Sigmoid colon (tissue), 7 donors: ENCODE data around the gene GPR75. TPM values are rescaled to one million over a fixed set of nuclear protein-coding genes. Genes with fewer than 3 reads are reported as not detected.

Experiments used
- DNase-seq: peaks from one replicate; pipeline ENCODE4 v3.0.0-alpha.2; 2019
- H3K27ac ChIP-seq, 4 donors: fragments of 200-600 bp; sonication (generic); one replicate each; pipeline ENCODE4 v1.5.1; 2016 to 2019; ENCODE audit warnings: mild to moderate bottlenecking in 1 of 4
- H3K27me3 ChIP-seq, 3 donors: fragments of 200-600 bp; sonication (generic); one replicate each; pipeline ENCODE4 v1.5.1; 2019; ENCODE audit warnings: mild to moderate bottlenecking in 1 of 3
- H3K36me3 ChIP-seq, 4 donors: fragments of 200-600 bp; sonication (generic); one replicate each; pipeline ENCODE4 v1.5.1; 2016 to 2019
- H3K4me1 ChIP-seq, 4 donors: fragments of 200-600 bp; sonication (generic); one replicate each; pipeline ENCODE4 v1.5.1; 2017 to 2019
- H3K4me3 ChIP-seq, 4 donors: fragments of 200-600 bp; sonication (generic); one replicate each; pipeline ENCODE4 v1.5.1; 2017 to 2019; ENCODE audit warnings: mild to moderate bottlenecking in 2 of 4, moderate library complexity in 1 of 4
- H3K9me3 ChIP-seq, 4 donors: fragments of 200-600 bp in 3 of 4; sonication (generic) in 3 of 4; one replicate each; pipeline versions ENCODE4 v1.5.1 to v1.6.1; 2013 to 2019
- CTCF ChIP-seq, 4 experiments: fragments of 450-650 bp in 3 of 4; fragments of 200-600 bp in 1 of 4; IDR thresholded peaks; one replicate each; pipeline ENCODE4 v1.5.1; 2016 to 2019; ENCODE audit warnings: antibody characterized with exemption in 4 of 4, mild to moderate bottlenecking in 3 of 4, moderate library complexity in 2 of 4
- EP300 ChIP-seq, 4 donors: sonication (generic); formaldehyde crosslinking; IDR thresholded peaks; one replicate each; pipeline ENCODE4 v1.6.1; 2017; ENCODE audit warnings: antibody characterized with exemption in 4 of 4
- POLR2A ChIP-seq, 2 donors: fragments of 450-650 bp; IDR thresholded peaks; one replicate each; pipeline ENCODE4 v1.6.1; 2016; ENCODE audit warnings: antibody characterized with exemption in 2 of 2, mild to moderate bottlenecking in 2 of 2, moderate library complexity in 2 of 2
- POLR2AphosphoS5 ChIP-seq, 4 donors: sonication (generic); formaldehyde crosslinking; IDR thresholded peaks; one replicate each; pipeline ENCODE4 v1.6.1; 2017; ENCODE audit warnings: antibody characterized with exemption in 4 of 4
- WGBS, 2 donors: extraction: QIAGEN DNeasy Blood & Tissue Kit; methylation state at CpG; one replicate each; pipeline ENCODE4 v1.1.7; 2013; 5-methylcytosine and 5-hydroxymethylcytosine counted together
- intact Hi-C: fragments of 100-400 bp; cut with DNase I; formaldehyde crosslinking; loops from one replicate; pipeline ENCODE4 v1.15.1; 2023
- polyA plus RNA-seq, 3 donors: library from polyadenylated mRNA; stranded (reverse); fragments of 200-250 nt; gene quantifications; one replicate each; pipeline ENCODE4 v1.2.3, GENCODE V29; 2013
- total RNA-seq, 4 donors: library from RNA; depleted of rRNA; stranded (reverse); fragments of >200 nt; gene quantifications; one replicate each; pipeline ENCODE4 v1.1.0, GENCODE V29; 2016
- donor health status: healthy with polysubstance abuse.
- donor health status: Bipolar disorder and iron deficiency.
- donor health status: healthy.

Gene GPR75
- total RNA-seq, result 1 to 10 TPM; 1.4 to 6.4 (median 2.9) TPM
- polyA plus RNA-seq, result 1 to 10 TPM in 1 of 3 donors, not detected in 2; 1.3 TPM

- 20 to 55% methylated on average over 72 of the region's 72 CpGs for WGBS, 2 donors
- TF ChIP-seq EP300 (IDR thresholded peaks at IDR 0.05) (no peak), POLR2AphosphoS5 (IDR thresholded peaks at IDR 0.05) (peak in 1 of 4 donors; percentile 31), POLR2A (IDR thresholded peaks at IDR 0.05) (no peak), CTCF (IDR thresholded peaks at IDR 0.05) (no peak)
- intact Hi-C loops, result no loop called here
These were observed at the start of gene GPR75 for GRCh38 chr2:53859206-53860181. GPR75 (minus strand) TSS chr2:53859967; CDS start chr2:53854756, 5,211 bp downstream.

GRCh38 chr2:53907582-53907981 lies 47.8 kb upstream of the GPR75 start:
- Histone ChIP-seq H3K36me3 (peaks cover 24 to 85% (median 50%) of the 10 kb centered on the region in 4 donors), H3K4me3 (no peak overlapping the region), H3K27me3 (no peaks in the 10 kb centered on the region), H3K27ac (no peak overlapping the region), H3K9me3 (no peaks in the 10 kb centered on the region), H3K4me1 (no peaks in the 10 kb centered on the region)
- no peak for DNase-seq
- 89 to 95% methylated on average over 1 of the region's 1 CpG for WGBS, 2 donors
- TF ChIP-seq EP300 (IDR thresholded peaks at IDR 0.05), result no peak
- TF ChIP-seq POLR2A (IDR thresholded peaks at IDR 0.05), result no peak
- TF ChIP-seq POLR2AphosphoS5 (IDR thresholded peaks at IDR 0.05), result no peak
- TF ChIP-seq CTCF (IDR thresholded peaks at IDR 0.05), result no peak
- intact Hi-C loops, result no loop called here

More at GRCh38 chr2:53859206-53860181, at the start of gene GPR75:
- H3K4me3 ChIP-seq, result peak within 1 kb of the TSS; percentile 19 to 49 (median 42)
- DNase-seq, result no peak
- peaks cover 0 to 14% (median 12%) of the 10 kb centered on the region in 4 donors for H3K4me1 ChIP-seq
- H3K27me3 ChIP-seq, result no peaks in the 10 kb centered on the region
- peaks cover 0 to 13% (median 2%) of the 10 kb centered on the region in 4 donors for H3K36me3 ChIP-seq
- no peaks in the 10 kb centered on the region for H3K9me3 ChIP-seq
- peak within 1 kb of the TSS in 1 of 4 donors; percentile 47 for H3K27ac ChIP-seq

- no peaks in the 10 kb centered on the region for H3K4me1 ChIP-seq
- 97 to 98% methylated on average over 9 of the region's 9 CpGs for WGBS, 2 donors
- DNase-seq, result no peak
- H3K9me3 ChIP-seq, result no peaks in the 10 kb centered on the region
- peaks cover 24 to 100% (median 69%) of the 10 kb centered on the region in 4 donors for H3K36me3 ChIP-seq
- TF ChIP-seq POLR2AphosphoS5 (IDR thresholded peaks at IDR 0.05), result no peak
- no peak for TF ChIP-seq CTCF (IDR thresholded peaks at IDR 0.05)
- no peak for TF ChIP-seq POLR2A (IDR thresholded peaks at IDR 0.05)
- no peak for TF ChIP-seq EP300 (IDR thresholded peaks at IDR 0.05)
- no peak overlapping the region for H3K27ac ChIP-seq
- intact Hi-C loops, result no loop called here
- no peak overlapping the region for H3K4me3 ChIP-seq
- no peaks in the 10 kb centered on the region for H3K27me3 ChIP-seq
These were observed 45.6 kb upstream of the GPR75 start for GRCh38 chr2:53905396-53905795.

GRCh38 chr2:53903011-53903410 lies 43.2 kb upstream of the GPR75 start:
- DNase-seq, result no peak
- no peak overlapping the region for H3K27ac ChIP-seq
- peaks cover 22 to 100% (median 68%) of the 10 kb centered on the region in 4 donors for H3K36me3 ChIP-seq
- H3K4me1 ChIP-seq, result no peaks in the 10 kb centered on the region
- no peak overlapping the region for H3K4me3 ChIP-seq
- TF ChIP-seq POLR2AphosphoS5 (IDR thresholded peaks at IDR 0.05), result no peak
- TF ChIP-seq CTCF (IDR thresholded peaks at IDR 0.05), result no peak
- TF ChIP-seq EP300 (IDR thresholded peaks at IDR 0.05), result no peak
- TF ChIP-seq POLR2A (IDR thresholded peaks at IDR 0.05), result no peak
- intact Hi-C loops, result no loop called here
- no peaks in the 10 kb centered on the region for H3K9me3 ChIP-seq
- no peaks in the 10 kb centered on the region for H3K27me3 ChIP-seq
- WGBS, 2 donors, result 78 to 90% methylated on average over 4 of the region's 4 CpGs
